WTC11 (cell line): ENCODE data around the gene RFC3.

Experiments used
- ESRRA ChIP-seq: sonication (generic); formaldehyde crosslinking; IDR thresholded peaks from 2 replicates; pipeline ENCODE4 v1.8.1; 2022; ENCODE audit warnings: mild to moderate bottlenecking, missing genetic modification reagents, borderline replicate concordance
- FOXK1 ChIP-seq: sonication (generic); formaldehyde crosslinking; IDR thresholded peaks from 2 replicates; pipeline ENCODE4 v1.8.0; 2022; ENCODE audit warnings: mild to moderate bottlenecking, moderate library complexity, missing genetic modification reagents
- TF ChIP-seq, protein P1 (sequence below): fragments of 200-600 bp; IDR thresholded peaks from 2 replicates; pipeline ENCODE4 v1.8.0; 2022; ENCODE audit warnings: antibody characterized with exemption
- TF ChIP-seq, protein P2 (sequence below): sonication (generic); formaldehyde crosslinking; IDR thresholded peaks from 2 replicates; pipeline ENCODE4 v1.8.1; 2023; ENCODE audit warnings: mild to moderate bottlenecking, moderate library complexity, missing genetic modification reagents
- TF ChIP-seq, protein P3 (sequence below): fragments of 250-450 bp; sonication (Bioruptor Pico); IDR thresholded peaks from 2 replicates; pipeline ENCODE4 v2.1.2; 2022; ENCODE audit warnings: mild to moderate bottlenecking, moderate library complexity

GRCh38 chr13:33828431-33829129, 10.6 kb downstream of the RFC3 start:
- TF ChIP-seq, protein P1, sequence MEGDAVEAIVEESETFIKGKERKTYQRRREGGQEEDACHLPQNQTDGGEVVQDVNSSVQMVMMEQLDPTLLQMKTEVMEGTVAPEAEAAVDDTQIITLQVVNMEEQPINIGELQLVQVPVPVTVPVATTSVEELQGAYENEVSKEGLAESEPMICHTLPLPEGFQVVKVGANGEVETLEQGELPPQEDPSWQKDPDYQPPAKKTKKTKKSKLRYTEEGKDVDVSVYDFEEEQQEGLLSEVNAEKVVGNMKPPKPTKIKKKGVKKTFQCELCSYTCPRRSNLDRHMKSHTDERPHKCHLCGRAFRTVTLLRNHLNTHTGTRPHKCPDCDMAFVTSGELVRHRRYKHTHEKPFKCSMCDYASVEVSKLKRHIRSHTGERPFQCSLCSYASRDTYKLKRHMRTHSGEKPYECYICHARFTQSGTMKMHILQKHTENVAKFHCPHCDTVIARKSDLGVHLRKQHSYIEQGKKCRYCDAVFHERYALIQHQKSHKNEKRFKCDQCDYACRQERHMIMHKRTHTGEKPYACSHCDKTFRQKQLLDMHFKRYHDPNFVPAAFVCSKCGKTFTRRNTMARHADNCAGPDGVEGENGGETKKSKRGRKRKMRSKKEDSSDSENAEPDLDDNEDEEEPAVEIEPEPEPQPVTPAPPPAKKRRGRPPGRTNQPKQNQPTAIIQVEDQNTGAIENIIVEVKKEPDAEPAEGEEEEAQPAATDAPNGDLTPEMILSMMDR, result no peak
- TF ChIP-seq ESRRA (no peak), FOXK1 (no peak)
- TF ChIP-seq, protein P2, sequence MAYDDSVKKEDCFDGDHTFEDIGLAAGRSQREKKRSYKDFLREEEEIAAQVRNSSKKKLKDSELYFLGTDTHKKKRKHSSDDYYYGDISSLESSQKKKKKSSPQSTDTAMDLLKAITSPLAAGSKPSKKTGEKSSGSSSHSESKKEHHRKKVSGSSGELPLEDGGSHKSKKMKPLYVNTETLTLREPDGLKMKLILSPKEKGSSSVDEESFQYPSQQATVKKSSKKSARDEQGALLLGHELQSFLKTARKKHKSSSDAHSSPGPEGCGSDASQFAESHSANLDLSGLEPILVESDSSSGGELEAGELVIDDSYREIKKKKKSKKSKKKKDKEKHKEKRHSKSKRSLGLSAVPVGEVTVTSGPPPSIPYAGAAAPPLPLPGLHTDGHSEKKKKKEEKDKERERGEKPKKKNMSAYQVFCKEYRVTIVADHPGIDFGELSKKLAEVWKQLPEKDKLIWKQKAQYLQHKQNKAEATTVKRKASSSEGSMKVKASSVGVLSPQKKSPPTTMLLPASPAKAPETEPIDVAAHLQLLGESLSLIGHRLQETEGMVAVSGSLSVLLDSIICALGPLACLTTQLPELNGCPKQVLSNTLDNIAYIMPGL (CRISPR knock-in tag), result no peak
- TF ChIP-seq, protein P3, sequence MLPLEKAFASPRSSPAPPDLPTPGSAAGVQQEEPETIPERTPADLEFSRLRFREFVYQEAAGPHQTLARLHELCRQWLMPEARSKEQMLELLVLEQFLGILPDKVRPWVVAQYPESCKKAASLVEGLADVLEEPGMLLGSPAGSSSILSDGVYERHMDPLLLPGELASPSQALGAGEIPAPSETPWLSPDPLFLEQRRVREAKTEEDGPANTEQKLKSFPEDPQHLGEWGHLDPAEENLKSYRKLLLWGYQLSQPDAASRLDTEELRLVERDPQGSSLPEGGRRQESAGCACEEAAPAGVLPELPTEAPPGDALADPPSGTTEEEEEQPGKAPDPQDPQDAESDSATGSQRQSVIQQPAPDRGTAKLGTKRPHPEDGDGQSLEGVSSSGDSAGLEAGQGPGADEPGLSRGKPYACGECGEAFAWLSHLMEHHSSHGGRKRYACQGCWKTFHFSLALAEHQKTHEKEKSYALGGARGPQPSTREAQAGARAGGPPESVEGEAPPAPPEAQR, result no peak
